Measurements from ENCODE around the gene COPS2. TPM values are rescaled to one million over a fixed set of nuclear protein-coding genes. Genes with fewer than 3 reads are reported as not detected.
"Not testable (repeated sequence)": the region's sequence is repeated elsewhere in the genome, so short reads cannot be mapped to it uniquely, and the experiment has no call there.

The COPS2 gene
- polyA plus RNA-seq, 3 donors from 2014 or later: 18.1 to 30.0 (median 21.6) TPM

DNA sequence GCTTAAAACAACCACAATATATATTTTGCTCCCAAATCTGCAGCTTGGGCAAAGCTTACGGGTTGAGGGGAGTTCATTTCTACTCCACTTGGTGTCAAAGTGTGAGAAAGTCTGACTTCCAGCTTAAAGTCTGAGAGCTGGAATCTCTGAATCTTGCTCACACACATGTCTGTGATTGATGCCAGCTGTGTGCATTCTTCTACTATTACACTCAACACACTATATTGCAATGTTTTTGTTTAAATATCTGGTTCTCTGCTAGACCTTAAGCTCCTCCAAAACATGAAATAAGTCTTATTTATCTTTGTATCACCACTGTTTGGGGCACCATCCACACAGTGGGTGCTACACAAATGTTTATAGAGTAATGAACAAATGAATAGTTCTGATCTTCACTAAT is 72.4 kb downstream of the COPS2 start:
- Mint-ChIP-seq H3K9me3 (no peaks in the 10 kb centered on the region), H3K4me3 (no peak overlapping the region), H3K36me3 (no peaks in the 10 kb centered on the region), H3K27me3 (ENCODE audit: low read depth in 3 of 3) (peaks cover 0 to 2% (median 0%) of the 10 kb centered on the region in 3 donors), H3K4me1 (no peaks in the 10 kb centered on the region), H3K27ac (no peak overlapping the region)
- no peak for DNase-seq

DNA sequence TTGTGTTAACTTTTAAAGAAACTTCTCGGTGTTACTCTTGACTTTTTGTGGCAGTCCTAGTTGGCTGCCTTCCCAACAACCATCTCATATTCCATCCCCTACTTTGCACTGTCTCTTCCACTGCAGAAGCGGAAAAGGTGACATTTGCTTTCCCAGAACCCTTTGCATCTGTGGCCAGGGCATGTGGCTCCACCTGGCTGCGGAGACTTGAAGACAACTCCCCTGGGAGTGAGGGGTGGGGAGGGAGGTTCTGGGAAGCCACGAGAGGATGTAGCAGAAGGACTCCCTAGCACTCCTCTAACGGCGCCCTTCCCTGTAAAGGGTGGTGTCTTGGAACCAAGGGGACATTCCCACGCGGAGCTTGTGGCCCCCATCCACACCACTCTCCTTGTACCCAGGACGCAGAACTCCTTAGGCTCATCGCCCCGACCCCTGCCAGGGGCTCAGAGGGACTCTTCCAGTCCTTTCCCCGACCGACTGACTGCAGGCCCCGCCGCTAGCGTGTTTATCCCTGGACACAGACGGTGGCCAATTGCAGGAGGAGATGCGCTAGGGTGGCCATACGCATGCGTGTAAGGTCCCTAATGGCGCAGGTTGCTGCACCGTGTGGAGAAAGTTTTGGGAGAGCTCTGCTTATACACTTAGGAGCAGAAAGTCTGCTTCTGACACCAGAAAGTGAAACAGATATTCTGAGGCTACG is 75.9 kb downstream of the COPS2 start:
- Mint-ChIP-seq H3K4me3 (no peak overlapping the region), H3K9me3 (no peaks in the 10 kb centered on the region), H3K27ac (no peak overlapping the region), H3K36me3 (no peaks in the 10 kb centered on the region), H3K27me3 (ENCODE audit: low read depth in 3 of 3) (peaks cover 0 to 2% (median 0%) of the 10 kb centered on the region in 3 donors), H3K4me1 (no peaks in the 10 kb centered on the region)
- no peak for DNase-seq

DNA sequence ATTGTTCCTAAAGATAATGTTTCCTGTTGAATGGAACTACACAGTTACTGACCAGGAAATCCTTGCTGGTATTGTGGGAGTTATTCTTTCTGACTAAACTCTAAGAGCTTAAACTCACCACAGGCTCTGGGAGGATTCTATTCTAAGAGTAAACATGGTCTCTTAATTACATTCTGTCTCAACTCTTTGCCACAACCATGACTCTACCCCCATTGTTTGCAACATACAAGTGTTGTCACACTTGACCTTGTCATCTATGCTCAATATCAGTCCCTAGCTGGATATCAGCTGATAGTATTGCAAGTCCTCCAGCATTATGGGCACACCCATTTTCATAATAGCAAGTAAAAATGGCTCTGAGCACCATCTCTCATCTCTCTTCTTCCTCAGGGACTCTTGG is 79.5 kb downstream of the COPS2 start:
- no peak for DNase-seq
- Mint-ChIP-seq H3K27ac (no peak overlapping the region), H3K4me1 (no peaks in the 10 kb centered on the region), H3K36me3 (no peaks in the 10 kb centered on the region), H3K9me3 (no peaks in the 10 kb centered on the region), H3K27me3 (ENCODE audit: low read depth in 3 of 3) (peaks cover 1 to 15% (median 2%) of the 10 kb centered on the region in 3 donors), H3K4me3 (no peak overlapping the region)

DNA sequence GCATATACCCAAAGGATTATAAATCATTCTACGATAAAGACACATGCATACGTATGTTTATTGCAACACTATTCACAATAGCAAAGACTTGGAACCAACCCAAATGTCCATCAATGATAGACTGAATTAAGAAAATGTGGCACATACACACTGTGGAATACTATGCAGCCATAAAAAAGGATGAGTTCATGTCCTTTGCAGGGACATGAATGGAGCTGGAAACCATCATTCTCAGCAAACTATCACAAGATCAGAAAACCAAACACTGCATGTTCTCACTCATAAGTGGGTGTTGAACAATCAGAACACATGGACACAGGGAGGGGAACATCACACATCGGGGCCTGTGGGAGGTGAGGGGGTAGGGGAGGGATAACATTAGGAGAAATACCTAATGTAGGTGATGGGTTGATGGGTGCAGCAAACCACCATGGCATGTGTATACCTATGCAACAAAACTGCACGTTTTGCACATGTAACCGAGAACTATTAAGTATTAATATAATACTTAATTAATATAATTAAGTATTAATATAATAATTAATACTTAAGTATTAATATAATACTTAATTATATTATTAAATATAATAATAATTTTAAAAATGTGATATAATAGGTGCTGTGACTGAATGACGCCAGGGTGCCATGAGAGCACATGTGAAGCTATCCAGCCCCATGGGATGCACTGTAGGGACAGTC is 80.7 kb downstream of the COPS2 start:
- not testable (repeated sequence) for H3K4me3 Mint-ChIP-seq, H3K9me3 Mint-ChIP-seq, H3K4me1 Mint-ChIP-seq, DNase-seq, H3K36me3 Mint-ChIP-seq, H3K27ac Mint-ChIP-seq
- H3K27me3 Mint-ChIP-seq (ENCODE audit: low read depth in 3 of 3): peaks cover 2 to 14% (median 3%) of the 10 kb centered on the region in 3 donors

Other genes with a start within 250 kb of the COPS2 start
- gene SHC4, start 191.7 kb downstream of the COPS2 start, polyA plus RNA-seq: under 1 TPM in 2 of 3 donors, not detected in 1; 0.10 to 0.19 TPM
- gene SECISBP2L, start 109.2 kb downstream of the COPS2 start, polyA plus RNA-seq: 10 to 100 TPM; 14.5 to 30.5 (median 15.9) TPM
- gene GALK2, start 14.6 kb upstream of the COPS2 start, polyA plus RNA-seq: 10 to 100 TPM in 2 of 3 donors, 1 to 10 TPM in 1; 8.8 to 25.1 (median 18.1) TPM